Mucosa of gallbladder (tissue), 1 donor: Measurements from ENCODE around the gene FSTL4. TPM values are rescaled to one million over a fixed set of nuclear protein-coding genes. Genes with fewer than 3 reads are reported as not detected.

Source experiments
- DNase-seq: peaks from one replicate; pipeline ENCODE4 v3.0.0-alpha.2; 2020; ENCODE audit warnings: low spot score
- total RNA-seq: library from RNA; stranded (reverse); gene quantifications from one replicate; pipeline ENCODE4 v1.2.1, GENCODE V29; 2021
- donor health status: DM: no; HTN: no; CAD: no.

Gene FSTL4
- total RNA-seq = 0.58 TPM

DNA sequence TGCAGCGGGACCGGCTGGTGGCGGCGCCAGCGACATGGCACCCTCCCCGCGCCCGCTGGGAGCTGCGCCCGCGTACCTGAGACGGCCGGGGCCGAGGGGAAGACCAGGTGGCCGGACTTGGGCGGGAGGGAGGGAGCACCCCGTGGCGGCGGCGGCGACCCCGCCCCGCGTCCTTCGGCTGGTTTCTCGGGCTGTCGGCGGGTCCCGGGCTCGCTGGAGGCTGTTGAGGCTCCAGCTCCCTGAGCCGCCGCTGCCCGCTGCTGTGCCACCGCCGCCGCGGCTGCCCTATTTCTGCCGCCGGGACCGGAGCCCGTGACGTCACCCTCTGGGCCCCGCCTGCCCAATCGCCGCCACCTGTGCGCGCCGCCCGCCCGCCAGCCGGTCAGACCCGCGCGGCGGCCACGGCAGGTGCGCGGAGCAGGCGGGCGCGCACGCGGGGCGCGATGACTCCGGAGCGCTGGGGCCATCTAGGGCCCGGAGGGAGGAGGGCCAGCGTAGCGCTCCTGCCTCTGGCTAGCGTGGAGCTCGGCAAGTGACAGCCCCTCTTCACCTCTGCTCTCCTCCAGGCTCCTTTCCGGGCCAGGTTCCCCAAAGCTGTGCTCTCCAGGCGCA, at the start of gene FSTL4:
Gene FSTL4, minus strand, starts transcription at position 293 of the 612 bp plus-strand sequence.
- DNase-seq = peak; percentile 24

- DNase-seq = no peak
These were observed 49.0 kb upstream of the FSTL4 start for GRCh38 chr5:133661389-133661788.

DNA sequence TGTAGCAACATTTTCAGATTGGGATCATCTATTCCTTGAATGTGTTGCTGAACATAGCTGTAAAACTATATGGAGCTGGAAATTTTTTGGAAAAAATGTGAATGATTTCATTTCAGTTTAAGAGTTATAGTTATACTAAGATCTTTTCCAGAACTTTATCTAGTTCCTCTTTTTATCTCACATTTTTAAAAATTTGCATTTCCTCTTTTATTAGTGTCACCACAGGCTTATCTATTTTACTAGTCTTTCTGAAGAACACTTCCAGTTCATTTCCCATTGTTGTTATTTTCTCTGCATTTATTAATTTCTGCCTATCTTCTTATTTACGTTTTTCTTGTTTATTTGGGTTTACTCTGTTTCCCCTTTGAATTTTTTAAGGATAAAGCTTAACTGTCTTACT, 46.0 kb upstream of the FSTL4 start:
- DNase-seq = no peak

- no peak for DNase-seq
These were observed 44.7 kb upstream of the FSTL4 start for GRCh38 chr5:133657036-133657435.

DNA sequence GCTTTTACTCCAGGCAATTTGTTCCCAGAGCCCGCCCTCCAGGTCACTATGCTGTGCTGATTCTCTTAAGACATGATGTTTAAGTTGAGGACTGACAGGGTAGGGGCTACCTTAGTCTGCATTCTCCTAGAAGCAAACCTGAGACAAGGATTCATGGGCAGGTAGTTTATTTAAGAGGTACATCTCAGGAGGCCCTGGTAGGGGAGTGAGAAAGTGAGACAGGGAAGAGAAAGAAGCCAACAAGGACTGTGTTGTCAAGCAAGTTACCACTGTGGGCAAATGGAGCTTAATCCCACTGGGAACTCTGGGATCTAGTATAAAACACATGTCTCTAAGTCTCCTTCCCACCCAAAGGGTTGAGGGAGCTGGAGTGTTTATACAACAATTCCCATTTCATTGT, 43.6 kb upstream of the FSTL4 start:
- no peak for DNase-seq

- DNase-seq = no peak
These were observed 41.4 kb upstream of the FSTL4 start for GRCh38 chr5:133653760-133654049.

- no peak for DNase-seq
These were observed 40.8 kb upstream of the FSTL4 start for GRCh38 chr5:133652951-133653759.

DNA sequence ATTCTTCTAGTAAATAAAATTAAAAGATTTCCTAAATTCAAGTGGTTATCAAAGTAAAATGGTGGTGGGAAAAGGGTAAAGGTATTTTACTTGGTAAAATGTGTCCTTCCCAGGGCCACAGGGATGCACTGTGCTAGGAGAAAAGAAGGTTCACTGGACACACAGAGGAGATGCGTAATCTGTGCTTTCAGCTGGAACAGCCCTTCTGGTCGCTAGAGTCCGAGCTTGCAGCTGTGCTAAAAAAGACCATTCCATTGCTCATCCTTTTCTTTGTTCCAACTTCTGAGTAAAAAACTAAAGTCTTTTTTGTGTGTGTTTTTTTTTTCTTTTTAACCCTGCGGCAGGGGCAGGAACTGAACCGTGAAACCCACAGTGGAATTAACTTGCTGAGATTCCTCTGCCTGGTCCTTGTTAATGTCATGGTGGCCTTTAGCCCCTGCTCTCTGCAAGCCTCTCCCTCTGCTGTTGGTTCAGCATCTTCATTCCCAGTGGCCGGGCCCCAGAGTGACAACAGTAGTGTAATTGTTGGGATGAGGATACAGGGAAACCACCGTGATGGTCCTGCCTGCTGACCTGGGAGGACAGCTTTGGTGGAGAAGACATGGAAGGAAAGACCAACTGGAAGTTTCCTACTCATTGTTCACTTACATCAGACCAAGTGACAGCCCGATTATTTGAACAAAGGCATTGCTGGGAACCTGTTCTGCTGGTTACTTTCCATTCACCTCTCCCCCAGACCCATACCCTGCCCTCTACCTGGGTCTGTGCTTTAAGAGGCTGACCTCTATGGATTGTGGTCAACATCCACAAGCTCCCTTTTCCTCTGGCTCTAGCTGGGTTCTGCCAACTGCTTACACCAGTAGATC, 31.9 kb upstream of the FSTL4 start:
- no peak for DNase-seq

DNA sequence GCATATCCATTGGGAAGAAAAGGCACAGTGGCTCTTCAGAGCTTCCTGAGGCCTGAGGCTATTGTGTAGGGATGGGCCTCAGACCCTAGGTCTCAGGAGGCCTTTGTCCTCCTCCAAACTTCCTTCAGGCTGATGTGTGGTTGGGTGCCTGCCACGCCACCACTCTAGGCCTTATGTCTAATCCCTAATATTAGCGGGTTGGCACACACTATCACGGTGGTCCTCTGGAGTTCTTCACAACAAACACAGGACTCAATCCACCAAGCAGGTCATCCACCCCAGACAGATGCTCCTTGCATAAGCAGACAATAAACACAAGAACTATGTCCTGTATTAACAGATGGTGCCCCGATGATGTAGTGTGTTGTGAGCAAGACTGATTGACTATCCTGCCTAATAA, 31.0 kb upstream of the FSTL4 start:
- DNase-seq = no peak

- DNase-seq = no peak
These were observed 29.9 kb upstream of the FSTL4 start for GRCh38 chr5:133642153-133642722.

GRCh38 chr5:133641683-133642082, 29.3 kb upstream of the FSTL4 start:
- DNase-seq = no peak

DNA sequence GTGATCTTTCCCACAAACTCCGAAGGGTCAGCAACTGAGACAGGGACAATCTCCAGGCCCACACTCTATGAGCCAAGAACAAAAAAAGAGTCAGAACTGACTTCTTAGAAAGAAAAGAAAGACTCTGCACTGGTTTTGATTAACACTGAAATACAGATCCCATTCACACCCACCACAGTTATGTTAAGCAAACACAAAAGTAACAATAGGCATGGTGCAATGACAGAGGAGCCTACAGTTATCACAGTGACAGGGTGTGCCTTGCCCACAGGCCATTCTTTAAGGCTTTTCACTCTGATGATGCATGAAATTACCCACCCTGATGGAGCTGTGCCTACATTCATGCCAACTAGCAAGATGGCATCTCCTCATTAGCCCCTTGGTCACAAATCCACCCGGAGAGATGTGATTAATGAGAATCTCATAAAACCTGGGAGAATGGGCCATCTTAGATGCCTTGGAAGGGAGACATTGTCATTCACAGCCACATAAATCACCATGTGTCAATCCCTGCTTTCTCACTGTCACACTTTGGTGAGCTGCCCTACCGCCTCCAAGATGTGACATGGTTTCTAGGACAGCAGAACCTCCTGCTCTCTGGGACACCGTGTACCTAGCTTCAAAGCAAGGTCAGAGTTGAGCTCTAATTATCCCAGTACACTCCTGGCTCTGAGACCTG, 27.6 kb upstream of the FSTL4 start:
- no peak for DNase-seq

DNA sequence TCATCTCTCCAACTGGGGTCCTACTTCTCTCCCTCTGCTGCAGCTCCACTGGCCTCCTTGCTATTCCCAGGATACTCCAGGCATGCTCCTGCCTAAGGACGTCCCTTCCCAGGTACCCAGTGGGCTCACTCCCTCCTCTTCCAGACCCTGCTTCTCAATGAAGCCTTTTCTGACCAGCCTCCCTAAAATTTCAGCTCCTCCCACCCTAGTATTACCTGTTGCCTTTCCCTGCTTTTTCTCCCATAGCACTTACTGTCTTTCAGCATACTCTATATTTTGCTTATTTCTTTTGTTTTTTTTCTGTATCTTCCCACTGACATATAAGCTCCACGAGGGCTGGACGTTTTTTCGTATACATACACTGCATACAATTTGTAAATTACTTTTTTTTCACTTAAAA, 26.1 kb upstream of the FSTL4 start:
- DNase-seq = no peak

- DNase-seq = no peak
These were observed 24.9 kb upstream of the FSTL4 start for GRCh38 chr5:133637206-133637605.

DNA sequence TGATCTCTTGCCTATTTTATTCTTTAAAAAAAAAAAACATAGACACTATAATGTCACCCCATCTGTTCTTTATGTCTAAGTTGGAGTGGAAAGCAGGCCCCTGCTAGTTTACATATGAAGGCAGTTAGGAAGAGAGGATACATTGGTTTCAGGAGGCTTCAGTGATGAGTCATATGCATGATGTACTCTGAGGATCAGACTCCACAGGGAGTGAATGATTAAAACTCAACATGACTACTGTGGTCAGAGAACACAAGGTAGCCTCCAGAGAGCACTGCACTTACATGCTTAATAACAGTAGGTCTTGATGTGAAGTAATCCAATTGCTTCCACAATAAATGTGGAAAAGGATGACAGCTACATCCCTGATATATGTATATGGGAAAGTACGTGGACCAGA, 22.7 kb upstream of the FSTL4 start:
- no peak for DNase-seq

GRCh38 chr5:133627180-133627579, 14.8 kb upstream of the FSTL4 start:
- DNase-seq = no peak

GRCh38 chr5:133624316-133624715, 12.0 kb upstream of the FSTL4 start:
- DNase-seq = no peak

GRCh38 chr5:133618141-133618540, 5.8 kb upstream of the FSTL4 start:
- DNase-seq = no peak

DNA sequence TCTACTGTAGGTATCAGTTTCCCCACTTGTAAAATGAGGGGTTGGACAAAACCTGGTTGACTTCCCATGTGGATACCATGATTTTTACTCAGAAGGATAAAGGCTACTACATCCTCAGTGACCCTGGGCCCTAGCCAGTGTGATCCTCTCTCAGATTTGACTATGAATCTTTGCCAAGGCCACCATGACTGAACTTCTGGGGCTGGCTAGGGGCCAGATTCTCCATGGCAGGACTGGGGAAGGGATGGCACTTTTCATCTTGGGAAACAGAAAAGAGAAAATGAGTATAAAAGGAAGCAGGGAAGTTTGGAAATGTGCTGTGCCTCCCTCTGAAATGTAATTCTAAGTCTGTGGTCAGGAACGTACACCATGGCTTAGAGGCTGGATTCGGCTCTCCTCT, 1.4 kb upstream of the FSTL4 start:
- no peak for DNase-seq

DNA sequence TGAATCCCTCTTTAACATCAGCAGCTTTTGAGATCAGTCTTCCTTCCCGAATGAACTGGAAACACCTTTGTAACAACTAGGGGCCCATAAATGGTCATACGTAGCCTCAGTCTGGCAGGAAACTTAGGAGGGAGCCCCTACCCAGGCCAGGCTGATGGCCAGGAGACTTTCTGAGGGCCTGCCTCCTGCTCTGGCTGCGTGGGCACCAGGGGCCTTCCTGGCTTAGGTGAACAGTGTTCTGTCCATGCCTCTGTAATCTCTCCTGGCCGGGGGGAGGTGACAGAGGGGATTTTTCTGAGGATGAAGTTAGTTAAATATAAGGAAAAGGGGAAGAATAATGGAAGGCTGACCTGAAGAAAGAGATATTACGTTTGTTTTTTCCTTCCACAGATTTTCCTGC, 843 bp upstream of the FSTL4 start:
- DNase-seq = no peak

GRCh38 chr5:133611357-133612248, 738 bp downstream of the FSTL4 start:
- no peak for DNase-seq
